Measurements from ENCODE around the gene SOCS7. TPM values are rescaled to one million over a fixed set of nuclear protein-coding genes. Genes with fewer than 3 reads are reported as not detected.

Gene SOCS7
- total and polyA plus RNA-seq, 2 experiments from 2014 or later = 5.0 to 29.2 TPM

DNA sequence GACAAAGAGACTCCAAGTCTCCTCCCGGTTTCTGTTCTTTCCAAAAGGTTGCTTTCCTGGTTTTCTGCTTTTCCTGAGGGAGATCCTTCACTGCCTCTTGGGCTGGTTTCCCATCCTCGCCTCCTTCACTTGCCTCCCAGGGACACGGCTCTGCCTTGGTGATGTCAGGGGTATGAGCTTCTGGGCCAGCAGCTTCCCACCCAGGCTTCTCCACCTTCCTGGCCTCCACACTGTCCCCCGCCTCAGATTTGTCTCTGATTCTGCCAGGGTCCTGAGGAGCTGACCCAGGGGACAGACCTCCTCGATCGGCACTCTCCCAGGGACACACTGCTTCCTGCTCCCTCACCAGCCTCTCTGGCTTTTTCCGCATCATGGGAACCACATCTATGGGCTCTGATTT is 22.4 kb upstream of the SOCS7 start:
- no peak for ATAC-seq
- H3K9me3 Mint-ChIP-seq = no peaks in the 10 kb centered on the region

More for the DNA sequence above, 22.4 kb upstream of the SOCS7 start:
- Histone ChIP-seq H3K27ac (ENCODE audit: low read depth) (0 out of 2 replicates have a peak overlapping the region, but pooled peaks have one; percentile 32), H3K27me3 (ENCODE audit: insufficient read depth) (no peaks in the 10 kb centered on the region), H3K4me2 (no peak overlapping the region), H3K36me3 (ENCODE audit: insufficient read depth) (no peaks in the 10 kb centered on the region), H3F3A (replicated peaks; ENCODE audit: low read depth) (no peaks in the 10 kb centered on the region; the same call in 1 of the 2 replicates), H3K79me2 (replicated peaks; ENCODE audit: insufficient read depth) (no peaks in the 10 kb centered on the region), H2AFZ (no peak overlapping the region), H4K20me1 (replicated peaks; ENCODE audit: insufficient read depth) (no peaks in the 10 kb centered on the region), H3K4me3 (no peak overlapping the region), H3K9me2 (ENCODE audit: insufficient read depth) (peaks cover 9% of the 10 kb centered on the region; the same call in 1 of the 2 replicates), H3K4me1 (ENCODE audit: insufficient read depth) (peaks cover 15% of the 10 kb centered on the region)
- H3K4me3 Mint-ChIP-seq = no peak overlapping the region
- H3K36me3 Mint-ChIP-seq (ENCODE audit: low read depth) = no peaks in the 10 kb centered on the region; the same call in 2 of the 3 replicates
- peaks cover 64% of the 10 kb centered on the region for H3K4me1 Mint-ChIP-seq
- H3K27me3 Mint-ChIP-seq (ENCODE audit: insufficient read depth, low read depth, poor library complexity) = peaks cover 5% of the 10 kb centered on the region
- no peak for DNase-seq (ENCODE audit: low spot score)
- no peak for TF ChIP-seq ZNF331 (CRISPR knock-in tag; IDR thresholded peaks at IDR 0.05; ENCODE audit: low read depth)
- no peak for TF ChIP-seq STAT1 (IDR thresholded peaks at IDR 0.05; ENCODE audit: unreplicated experiment)
- TF ChIP-seq, protein P1, sequence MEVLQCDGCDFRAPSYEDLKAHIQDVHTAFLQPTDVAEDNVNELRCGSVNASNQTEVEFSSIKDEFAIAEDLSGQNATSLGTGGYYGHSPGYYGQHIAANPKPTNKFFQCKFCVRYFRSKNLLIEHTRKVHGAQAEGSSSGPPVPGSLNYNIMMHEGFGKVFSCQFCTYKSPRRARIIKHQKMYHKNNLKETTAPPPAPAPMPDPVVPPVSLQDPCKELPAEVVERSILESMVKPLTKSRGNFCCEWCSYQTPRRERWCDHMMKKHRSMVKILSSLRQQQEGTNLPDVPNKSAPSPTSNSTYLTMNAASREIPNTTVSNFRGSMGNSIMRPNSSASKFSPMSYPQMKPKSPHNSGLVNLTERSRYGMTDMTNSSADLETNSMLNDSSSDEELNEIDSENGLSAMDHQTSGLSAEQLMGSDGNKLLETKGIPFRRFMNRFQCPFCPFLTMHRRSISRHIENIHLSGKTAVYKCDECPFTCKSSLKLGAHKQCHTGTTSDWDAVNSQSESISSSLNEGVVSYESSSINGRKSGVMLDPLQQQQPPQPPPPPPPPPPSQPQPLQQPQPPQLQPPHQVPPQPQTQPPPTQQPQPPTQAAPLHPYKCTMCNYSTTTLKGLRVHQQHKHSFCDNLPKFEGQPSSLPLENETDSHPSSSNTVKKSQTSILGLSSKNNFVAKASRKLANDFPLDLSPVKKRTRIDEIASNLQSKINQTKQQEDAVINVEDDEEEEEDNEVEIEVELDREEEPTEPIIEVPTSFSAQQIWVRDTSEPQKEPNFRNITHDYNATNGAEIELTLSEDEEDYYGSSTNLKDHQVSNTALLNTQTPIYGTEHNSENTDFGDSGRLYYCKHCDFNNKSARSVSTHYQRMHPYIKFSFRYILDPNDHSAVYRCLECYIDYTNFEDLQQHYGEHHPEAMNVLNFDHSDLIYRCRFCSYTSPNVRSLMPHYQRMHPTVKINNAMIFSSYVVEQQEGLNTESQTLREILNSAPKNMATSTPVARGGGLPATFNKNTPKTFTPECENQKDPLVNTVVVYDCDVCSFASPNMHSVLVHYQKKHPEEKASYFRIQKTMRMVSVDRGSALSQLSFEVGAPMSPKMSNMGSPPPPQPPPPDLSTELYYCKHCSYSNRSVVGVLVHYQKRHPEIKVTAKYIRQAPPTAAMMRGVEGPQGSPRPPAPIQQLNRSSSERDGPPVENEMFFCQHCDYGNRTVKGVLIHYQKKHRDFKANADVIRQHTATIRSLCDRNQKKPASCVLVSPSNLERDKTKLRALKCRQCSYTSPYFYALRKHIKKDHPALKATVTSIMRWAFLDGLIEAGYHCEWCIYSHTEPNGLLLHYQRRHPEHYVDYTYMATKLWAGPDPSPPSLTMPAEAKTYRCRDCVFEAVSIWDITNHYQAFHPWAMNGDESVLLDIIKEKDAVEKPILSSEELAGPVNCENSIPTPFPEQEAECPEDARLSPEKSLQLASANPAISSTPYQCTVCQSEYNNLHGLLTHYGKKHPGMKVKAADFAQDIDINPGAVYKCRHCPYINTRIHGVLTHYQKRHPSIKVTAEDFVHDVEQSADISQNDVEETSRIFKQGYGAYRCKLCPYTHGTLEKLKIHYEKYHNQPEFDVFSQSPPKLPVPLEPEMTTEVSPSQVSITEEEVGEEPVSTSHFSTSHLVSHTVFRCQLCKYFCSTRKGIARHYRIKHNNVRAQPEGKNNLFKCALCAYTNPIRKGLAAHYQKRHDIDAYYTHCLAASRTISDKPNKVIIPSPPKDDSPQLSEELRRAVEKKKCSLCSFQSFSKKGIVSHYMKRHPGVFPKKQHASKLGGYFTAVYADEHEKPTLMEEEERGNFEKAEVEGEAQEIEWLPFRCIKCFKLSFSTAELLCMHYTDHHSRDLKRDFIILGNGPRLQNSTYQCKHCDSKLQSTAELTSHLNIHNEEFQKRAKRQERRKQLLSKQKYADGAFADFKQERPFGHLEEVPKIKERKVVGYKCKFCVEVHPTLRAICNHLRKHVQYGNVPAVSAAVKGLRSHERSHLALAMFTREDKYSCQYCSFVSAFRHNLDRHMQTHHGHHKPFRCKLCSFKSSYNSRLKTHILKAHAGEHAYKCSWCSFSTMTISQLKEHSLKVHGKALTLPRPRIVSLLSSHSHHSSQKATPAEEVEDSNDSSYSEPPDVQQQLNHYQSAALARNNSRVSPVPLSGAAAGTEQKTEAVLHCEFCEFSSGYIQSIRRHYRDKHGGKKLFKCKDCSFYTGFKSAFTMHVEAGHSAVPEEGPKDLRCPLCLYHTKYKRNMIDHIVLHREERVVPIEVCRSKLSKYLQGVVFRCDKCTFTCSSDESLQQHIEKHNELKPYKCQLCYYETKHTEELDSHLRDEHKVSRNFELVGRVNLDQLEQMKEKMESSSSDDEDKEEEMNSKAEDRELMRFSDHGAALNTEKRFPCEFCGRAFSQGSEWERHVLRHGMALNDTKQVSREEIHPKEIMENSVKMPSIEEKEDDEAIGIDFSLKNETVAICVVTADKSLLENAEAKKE (CRISPR knock-in tag; IDR thresholded peaks at IDR 0.05) = no peak
- TF ChIP-seq ZNF114 (CRISPR knock-in tag; IDR thresholded peaks at IDR 0.05) = no peak
- TF ChIP-seq, protein P2, sequence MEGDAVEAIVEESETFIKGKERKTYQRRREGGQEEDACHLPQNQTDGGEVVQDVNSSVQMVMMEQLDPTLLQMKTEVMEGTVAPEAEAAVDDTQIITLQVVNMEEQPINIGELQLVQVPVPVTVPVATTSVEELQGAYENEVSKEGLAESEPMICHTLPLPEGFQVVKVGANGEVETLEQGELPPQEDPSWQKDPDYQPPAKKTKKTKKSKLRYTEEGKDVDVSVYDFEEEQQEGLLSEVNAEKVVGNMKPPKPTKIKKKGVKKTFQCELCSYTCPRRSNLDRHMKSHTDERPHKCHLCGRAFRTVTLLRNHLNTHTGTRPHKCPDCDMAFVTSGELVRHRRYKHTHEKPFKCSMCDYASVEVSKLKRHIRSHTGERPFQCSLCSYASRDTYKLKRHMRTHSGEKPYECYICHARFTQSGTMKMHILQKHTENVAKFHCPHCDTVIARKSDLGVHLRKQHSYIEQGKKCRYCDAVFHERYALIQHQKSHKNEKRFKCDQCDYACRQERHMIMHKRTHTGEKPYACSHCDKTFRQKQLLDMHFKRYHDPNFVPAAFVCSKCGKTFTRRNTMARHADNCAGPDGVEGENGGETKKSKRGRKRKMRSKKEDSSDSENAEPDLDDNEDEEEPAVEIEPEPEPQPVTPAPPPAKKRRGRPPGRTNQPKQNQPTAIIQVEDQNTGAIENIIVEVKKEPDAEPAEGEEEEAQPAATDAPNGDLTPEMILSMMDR (conservative IDR thresholded peaks at IDR 0.05; ENCODE audit: low read depth in 2 of 2) = no peak
- TF ChIP-seq JUNB (IDR thresholded peaks at IDR 0.05; ENCODE audit: unreplicated experiment) = no peak
- no peak for TF ChIP-seq POLR2AphosphoS5 (IDR thresholded peaks at IDR 0.05; ENCODE audit: low read depth)
- no peak for TF ChIP-seq NANOG (IDR thresholded peaks at IDR 0.05; ENCODE audit: borderline replicate concordance)
- no peak for TF ChIP-seq CREB1 (CRISPR knock-in tag; IDR thresholded peaks at IDR 0.05; ENCODE audit: low read depth)
- TF ChIP-seq EZH2phosphoT487 (IDR thresholded peaks at IDR 0.05; ENCODE audit: unreplicated experiment) = no peak
- no peak for TF ChIP-seq EZH2 (IDR thresholded peaks at IDR 0.05; ENCODE audit: low read depth, unreplicated experiment)
- TF ChIP-seq, protein P3, sequence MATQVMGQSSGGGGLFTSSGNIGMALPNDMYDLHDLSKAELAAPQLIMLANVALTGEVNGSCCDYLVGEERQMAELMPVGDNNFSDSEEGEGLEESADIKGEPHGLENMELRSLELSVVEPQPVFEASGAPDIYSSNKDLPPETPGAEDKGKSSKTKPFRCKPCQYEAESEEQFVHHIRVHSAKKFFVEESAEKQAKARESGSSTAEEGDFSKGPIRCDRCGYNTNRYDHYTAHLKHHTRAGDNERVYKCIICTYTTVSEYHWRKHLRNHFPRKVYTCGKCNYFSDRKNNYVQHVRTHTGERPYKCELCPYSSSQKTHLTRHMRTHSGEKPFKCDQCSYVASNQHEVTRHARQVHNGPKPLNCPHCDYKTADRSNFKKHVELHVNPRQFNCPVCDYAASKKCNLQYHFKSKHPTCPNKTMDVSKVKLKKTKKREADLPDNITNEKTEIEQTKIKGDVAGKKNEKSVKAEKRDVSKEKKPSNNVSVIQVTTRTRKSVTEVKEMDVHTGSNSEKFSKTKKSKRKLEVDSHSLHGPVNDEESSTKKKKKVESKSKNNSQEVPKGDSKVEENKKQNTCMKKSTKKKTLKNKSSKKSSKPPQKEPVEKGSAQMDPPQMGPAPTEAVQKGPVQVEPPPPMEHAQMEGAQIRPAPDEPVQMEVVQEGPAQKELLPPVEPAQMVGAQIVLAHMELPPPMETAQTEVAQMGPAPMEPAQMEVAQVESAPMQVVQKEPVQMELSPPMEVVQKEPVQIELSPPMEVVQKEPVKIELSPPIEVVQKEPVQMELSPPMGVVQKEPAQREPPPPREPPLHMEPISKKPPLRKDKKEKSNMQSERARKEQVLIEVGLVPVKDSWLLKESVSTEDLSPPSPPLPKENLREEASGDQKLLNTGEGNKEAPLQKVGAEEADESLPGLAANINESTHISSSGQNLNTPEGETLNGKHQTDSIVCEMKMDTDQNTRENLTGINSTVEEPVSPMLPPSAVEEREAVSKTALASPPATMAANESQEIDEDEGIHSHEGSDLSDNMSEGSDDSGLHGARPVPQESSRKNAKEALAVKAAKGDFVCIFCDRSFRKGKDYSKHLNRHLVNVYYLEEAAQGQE (IDR thresholded peaks at IDR 0.05; ENCODE audit: unreplicated experiment) = no peak
- H3K27ac Mint-ChIP-seq = peak overlapping the region; percentile 64; the same call in 1 of the 2 replicates
